GM21360 (cell line): Measurements from ENCODE around the gene RAD1.
A peak's percentile ranks its signal among the peaks of the same experiment; 100 is the strongest.
"Not testable (repeated sequence)": the region's sequence is repeated elsewhere in the genome, so short reads cannot be mapped to it uniquely, and the experiment has no call there.

ENCODE experiments used
- ATAC-seq: cut with Tn5 transposase; IDR thresholded peaks from one replicate; pipeline ENCODE4 v1.9.1; 2021; ENCODE audit warnings: mild to moderate bottlenecking, moderate library complexity; ENCODE audit not compliant: unreplicated experiment

RAD1 gene

GRCh38 chr5:34915139-34915855, at the start of gene RAD1, which contains the start of gene BRIX1:
Gene RAD1, minus strand, starts transcription at chr5:34915504. Its CDS starts 612 bp downstream, at chr5:34914892.
Gene BRIX1, plus strand, starts transcription at chr5:34915711. Its CDS starts 28 bp downstream, at chr5:34915739.
- ATAC-seq = peak; percentile 99

GRCh38 chr5:34959323-34959722, 44.0 kb upstream of the RAD1 start:
- ATAC-seq = peak; percentile 95

- peak; percentile 41 for ATAC-seq
These were observed 42.8 kb upstream of the RAD1 start for GRCh38 chr5:34957857-34958690.

- no peak for ATAC-seq
These were observed 42.0 kb upstream of the RAD1 start for GRCh38 chr5:34957321-34957720.

- ATAC-seq = no peak
These were observed 29.2 kb upstream of the RAD1 start for GRCh38 chr5:34944460-34945047.

- ATAC-seq = no peak
These were observed 28.7 kb upstream of the RAD1 start for GRCh38 chr5:34944044-34944443.

- ATAC-seq = no peak
These were observed 26.6 kb upstream of the RAD1 start for GRCh38 chr5:34941936-34942335.

GRCh38 chr5:34932947-34933346, 17.6 kb upstream of the RAD1 start:
- ATAC-seq = no peak

- ATAC-seq = no peak
These were observed 15.6 kb upstream of the RAD1 start for GRCh38 chr5:34930870-34931269.

GRCh38 chr5:34930462-34930844, 15.1 kb upstream of the RAD1 start:
- no peak for ATAC-seq

- peak; percentile 80 for ATAC-seq
These were observed 14.6 kb upstream of the RAD1 start for GRCh38 chr5:34929720-34930461.

GRCh38 chr5:34929134-34929719, 13.9 kb upstream of the RAD1 start, which contains the start of gene DNAJC21:
Gene DNAJC21, plus strand, starts transcription at chr5:34929559. Its CDS starts 261 bp downstream, at chr5:34929820.
- ATAC-seq = peak; percentile 82

- ATAC-seq = no peak
These were observed 13.0 kb upstream of the RAD1 start for GRCh38 chr5:34928267-34928666.

GRCh38 chr5:34927785-34928184, 12.5 kb upstream of the RAD1 start:
- ATAC-seq = no peak

GRCh38 chr5:34926318-34926888, 11.1 kb upstream of the RAD1 start:
- no peak for ATAC-seq

GRCh38 chr5:34924462-34924765, 9.1 kb upstream of the RAD1 start:
- no peak for ATAC-seq

- peak; percentile 45 for ATAC-seq
These were observed 8.6 kb upstream of the RAD1 start for GRCh38 chr5:34923694-34924461.

GRCh38 chr5:34923256-34923655, 8.0 kb upstream of the RAD1 start:
- ATAC-seq = not testable (repeated sequence)

- ATAC-seq = no peak
These were observed 3.8 kb upstream of the RAD1 start for GRCh38 chr5:34919077-34919476.

- no peak for ATAC-seq
These were observed 2.7 kb upstream of the RAD1 start for GRCh38 chr5:34918025-34918424.
